GM18511 (cell line): Measurements from ENCODE around the gene C1orf87.

ENCODE experiments used
- ATAC-seq: cut with Tn5 transposase; IDR thresholded peaks from one replicate; pipeline ENCODE4 v1.9.1; 2021; ENCODE audit warnings: mild to moderate bottlenecking, moderate library complexity; ENCODE audit not compliant: unreplicated experiment

Gene C1orf87

GRCh38 chr1:60073605-60074278 is at the start of gene C1orf87:
Gene C1orf87 (minus strand): TSS chr1:60073770. CDS start chr1:60072643, 1,127 bp downstream.
- ATAC-seq = no peak

- ATAC-seq = no peak
These were observed 44.5 kb upstream of the C1orf87 start for GRCh38 chr1:60118085-60118484.

- no peak for ATAC-seq
These were observed 41.3 kb upstream of the C1orf87 start for GRCh38 chr1:60114745-60115318.

- no peak for ATAC-seq
These were observed 40.0 kb upstream of the C1orf87 start for GRCh38 chr1:60113596-60113995.

- ATAC-seq = no peak
These were observed 39.5 kb upstream of the C1orf87 start for GRCh38 chr1:60113028-60113427.

- no peak for ATAC-seq
These were observed 38.1 kb upstream of the C1orf87 start for GRCh38 chr1:60111716-60112115.

- no peak for ATAC-seq
These were observed 37.5 kb upstream of the C1orf87 start for GRCh38 chr1:60111118-60111517.

- no peak for ATAC-seq
These were observed 34.6 kb upstream of the C1orf87 start for GRCh38 chr1:60108196-60108595.

GRCh38 chr1:60103186-60103585 is 29.6 kb upstream of the C1orf87 start:
- no peak for ATAC-seq

- ATAC-seq = no peak
These were observed 28.9 kb upstream of the C1orf87 start for GRCh38 chr1:60102267-60103061.

- no peak for ATAC-seq
These were observed 27.9 kb upstream of the C1orf87 start for GRCh38 chr1:60101516-60101915.

GRCh38 chr1:60091195-60091715 is 17.7 kb upstream of the C1orf87 start:
- no peak for ATAC-seq

- no peak for ATAC-seq
These were observed 17.1 kb upstream of the C1orf87 start for GRCh38 chr1:60090655-60091054.

- ATAC-seq = no peak
These were observed 15.1 kb upstream of the C1orf87 start for GRCh38 chr1:60088620-60089155.

GRCh38 chr1:60087681-60088080 is 14.1 kb upstream of the C1orf87 start:
- ATAC-seq = no peak

- no peak for ATAC-seq
These were observed 4.6 kb upstream of the C1orf87 start for GRCh38 chr1:60078182-60078581.

GRCh38 chr1:60071296-60071695 is 2.3 kb downstream of the C1orf87 start:
- ATAC-seq = no peak

- no peak for ATAC-seq
These were observed 3.9 kb downstream of the C1orf87 start for GRCh38 chr1:60069691-60070090.

GRCh38 chr1:60068393-60069045 is 5.1 kb downstream of the C1orf87 start:
- ATAC-seq = no peak

GRCh38 chr1:60066001-60066400 is 7.6 kb downstream of the C1orf87 start:
- ATAC-seq = no peak

- ATAC-seq = no peak
These were observed 8.4 kb downstream of the C1orf87 start for GRCh38 chr1:60065199-60065598.
